Activated T-cell treated with anti-CD3 and anti-CD28 coated beads, Interleukin-2, amount 50 U/mL, for 1 hour (primary cell): ENCODE data around the gene TPD52L1.
A peak's percentile ranks its signal among the peaks of the same experiment; 100 is the strongest.
"Not testable (repeated sequence)": the region's sequence is repeated elsewhere in the genome, so short reads cannot be mapped to it uniquely, and the experiment has no call there.

Experiments
- DNase-seq: peaks from one replicate; pipeline ENCODE4 v3.0.0-alpha.2; 2020

The TPD52L1 gene

GRCh38 chr6:125279961-125280360 lies 126.4 kb downstream of the TPD52L1 start:
- DNase-seq: no peak

GRCh38 chr6:125280370-125281035 lies 126.9 kb downstream of the TPD52L1 start:
- not testable (repeated sequence) for DNase-seq

- not testable (repeated sequence) for DNase-seq
Observed at GRCh38 chr6:125282470-125282869, 128.9 kb downstream of the TPD52L1 start.

GRCh38 chr6:125285353-125285752 lies 131.8 kb downstream of the TPD52L1 start:
- DNase-seq: no peak

GRCh38 chr6:125285936-125286335 lies 132.4 kb downstream of the TPD52L1 start:
- no peak for DNase-seq

- no peak for DNase-seq
Observed at GRCh38 chr6:125287718-125288117, 134.1 kb downstream of the TPD52L1 start.

- no peak for DNase-seq
Observed at GRCh38 chr6:125293587-125293986, 140.0 kb downstream of the TPD52L1 start.

GRCh38 chr6:125294036-125294435 lies 140.5 kb downstream of the TPD52L1 start:
- no peak for DNase-seq

GRCh38 chr6:125294925-125295324 lies 141.4 kb downstream of the TPD52L1 start:
- DNase-seq: no peak

- no peak for DNase-seq
Observed at GRCh38 chr6:125296471-125296870, 142.9 kb downstream of the TPD52L1 start.

GRCh38 chr6:125299257-125299656 lies 145.7 kb downstream of the TPD52L1 start:
- no peak for DNase-seq

- no peak for DNase-seq
Observed at GRCh38 chr6:125300992-125301434, 147.4 kb downstream of the TPD52L1 start.

GRCh38 chr6:125301435-125302391 lies 148.1 kb downstream of the TPD52L1 start, which contains the start of gene HDDC2:
TSS of gene HDDC2 (minus strand) at chr6:125301967. CDS start at chr6:125301932, 35 bp downstream.
- peak; percentile 57 for DNase-seq

GRCh38 chr6:125302840-125303511 lies 149.4 kb downstream of the TPD52L1 start:
- DNase-seq: no peak

- DNase-seq: no peak
Observed at GRCh38 chr6:125303512-125303854, 149.9 kb downstream of the TPD52L1 start.

- no peak for DNase-seq
Observed at GRCh38 chr6:125304970-125305660, 151.5 kb downstream of the TPD52L1 start.

- no peak for DNase-seq
Observed at GRCh38 chr6:125306756-125307149, 153.2 kb downstream of the TPD52L1 start.

GRCh38 chr6:125307150-125307838 lies 153.7 kb downstream of the TPD52L1 start:
- DNase-seq: no peak

- DNase-seq: no peak
Observed at GRCh38 chr6:125307964-125308615, 154.5 kb downstream of the TPD52L1 start.

GRCh38 chr6:125310994-125311649 lies 157.5 kb downstream of the TPD52L1 start:
- no peak for DNase-seq

- no peak for DNase-seq
Observed at GRCh38 chr6:125312478-125312877, 158.9 kb downstream of the TPD52L1 start.
